OCI-M2 (cell line): Measurements from ENCODE around the gene DDR1.
"Not testable (repeated sequence)": the region's sequence is repeated elsewhere in the genome, so short reads cannot be mapped to it uniquely, and the experiment has no call there.

Source experiments
- DNase-seq: peaks from one replicate; lab custom pipeline; 2025; ENCODE audit not compliant: unreplicated experiment; lab: John Stamatoyannopoulos, UW

DDR1 gene

GRCh38 chr6:30893001-30893591 is 8.8 kb downstream of the DDR1 start:
- DNase-seq: no peak

GRCh38 chr6:30893666-30894065 is 9.3 kb downstream of the DDR1 start:
- no peak for DNase-seq

DNA sequence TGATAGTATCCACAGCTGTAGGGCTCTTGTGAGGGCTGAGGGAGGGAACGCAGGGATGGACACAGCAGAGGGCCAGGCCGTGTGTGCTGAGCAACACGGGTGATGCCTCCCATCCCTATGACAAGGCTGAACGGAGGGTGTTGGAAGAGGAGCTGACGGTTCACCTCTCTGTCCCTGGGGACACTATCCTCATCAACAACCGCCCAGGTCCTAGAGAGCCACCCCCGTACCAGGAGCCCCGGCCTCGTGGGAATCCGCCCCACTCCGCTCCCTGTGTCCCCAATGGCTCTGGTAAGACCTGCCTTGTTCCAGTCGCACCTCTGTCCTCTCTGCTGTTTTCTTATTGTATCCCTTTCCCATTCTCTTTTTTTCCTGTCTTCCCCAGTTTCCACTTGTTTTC is 10.1 kb downstream of the DDR1 start:
- no peak for DNase-seq

GRCh38 chr6:30894935-30895334 is 10.6 kb downstream of the DDR1 start:
- DNase-seq: no peak

GRCh38 chr6:30895343-30895742 is 11.0 kb downstream of the DDR1 start:
- no peak for DNase-seq

- no peak for DNase-seq
These were observed 12.2 kb downstream of the DDR1 start for GRCh38 chr6:30896541-30896940.

GRCh38 chr6:30897882-30898281 is 13.6 kb downstream of the DDR1 start:
- DNase-seq: no peak

DNA sequence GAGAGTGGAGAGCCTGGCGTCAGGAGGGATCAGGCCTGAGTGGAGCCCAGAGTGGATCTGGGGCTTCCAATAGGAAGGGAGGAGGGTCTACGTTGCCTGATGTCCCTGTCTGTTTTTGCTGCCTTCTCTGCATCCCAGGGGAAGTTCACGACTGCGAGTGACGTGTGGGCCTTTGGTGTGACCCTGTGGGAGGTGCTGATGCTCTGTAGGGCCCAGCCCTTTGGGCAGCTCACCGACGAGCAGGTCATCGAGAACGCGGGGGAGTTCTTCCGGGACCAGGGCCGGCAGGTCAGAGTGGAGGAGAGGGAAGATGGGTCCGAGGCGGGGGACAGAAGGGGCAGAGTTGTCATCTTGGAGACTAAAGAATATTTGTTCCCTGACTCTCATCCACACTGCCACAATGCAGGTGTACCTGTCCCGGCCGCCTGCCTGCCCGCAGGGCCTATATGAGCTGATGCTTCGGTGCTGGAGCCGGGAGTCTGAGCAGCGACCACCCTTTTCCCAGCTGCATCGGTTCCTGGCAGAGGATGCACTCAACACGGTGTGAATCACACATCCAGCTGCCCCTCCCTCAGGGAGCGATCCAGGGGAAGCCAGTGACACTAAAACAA is 14.5 kb downstream of the DDR1 start:
- DNase-seq: no peak

DNA sequence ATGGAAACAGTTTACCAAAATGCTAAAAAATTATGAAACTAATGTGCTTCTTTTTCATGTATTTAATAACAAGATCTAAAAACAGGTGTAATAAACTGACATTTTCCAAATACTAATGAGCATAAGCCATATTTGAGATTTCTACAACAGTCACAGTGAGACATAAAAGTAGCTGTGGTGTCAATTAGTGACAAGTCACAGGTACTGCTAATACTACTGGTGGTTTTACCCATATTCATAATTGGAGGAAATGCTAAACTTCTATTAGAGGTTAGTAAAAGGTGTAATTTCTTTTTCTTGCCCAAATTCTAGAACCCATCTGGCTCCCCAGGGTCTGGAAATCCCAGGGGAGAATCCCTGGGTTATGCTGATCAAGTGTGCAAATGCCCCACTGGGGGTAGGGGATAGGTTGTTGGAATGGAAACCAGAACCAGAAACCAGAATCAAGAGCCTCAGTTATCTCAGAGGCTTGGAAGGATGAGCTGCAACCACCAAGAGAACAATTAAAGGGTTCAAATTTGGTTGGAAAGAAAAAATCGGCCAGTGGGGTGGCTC is 16.6 kb downstream of the DDR1 start:
- no peak for DNase-seq

DNA sequence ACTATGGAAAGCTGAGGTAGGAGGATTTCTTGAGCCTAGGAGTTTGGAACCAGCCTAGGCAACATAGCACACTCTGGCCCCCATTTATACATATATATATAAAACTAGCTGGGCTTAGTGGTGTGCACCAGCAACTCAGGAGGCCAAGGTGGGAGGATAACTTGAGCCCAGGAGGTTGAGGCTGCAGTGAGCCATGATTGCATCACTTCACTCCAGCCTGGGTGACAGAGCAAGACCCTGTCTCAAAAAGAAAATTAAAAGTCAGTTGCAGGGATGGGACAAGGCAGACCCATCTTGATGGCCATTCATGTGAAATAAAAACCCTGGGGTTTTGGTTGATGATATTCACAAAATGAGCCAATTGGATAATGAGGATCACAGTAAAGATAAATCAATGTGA is 17.1 kb downstream of the DDR1 start:
- DNase-seq: no peak

GRCh38 chr6:30902196-30902595 is 17.9 kb downstream of the DDR1 start:
- DNase-seq: not testable (repeated sequence)

- DNase-seq: no peak
These were observed 18.4 kb downstream of the DDR1 start for GRCh38 chr6:30902709-30903108.

GRCh38 chr6:30903236-30903635 is 18.9 kb downstream of the DDR1 start:
- DNase-seq: no peak

DNA sequence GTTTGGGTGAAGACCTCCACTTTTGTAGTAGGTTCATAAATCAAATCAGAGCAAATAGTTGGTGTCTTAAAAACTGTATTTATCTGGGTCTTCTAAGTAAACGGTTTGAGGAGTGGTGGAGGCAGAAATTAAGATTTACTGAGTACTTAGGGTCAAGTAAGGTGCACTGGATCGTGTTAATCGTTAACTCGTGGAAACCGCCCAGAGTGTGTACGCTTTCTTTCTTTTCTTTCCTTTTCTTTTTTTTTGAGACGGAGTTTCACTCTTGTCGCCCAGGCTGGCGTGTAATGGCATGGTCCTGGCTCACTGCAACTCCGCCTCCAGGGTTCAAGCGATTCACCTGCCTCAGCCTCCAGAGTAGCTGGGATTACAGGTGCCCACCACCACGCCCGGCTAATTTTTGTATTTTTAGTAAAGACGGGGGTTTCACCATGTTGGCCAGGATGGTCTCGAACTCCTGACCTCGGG is 23.0 kb downstream of the DDR1 start:
- not testable (repeated sequence) for DNase-seq

DNA sequence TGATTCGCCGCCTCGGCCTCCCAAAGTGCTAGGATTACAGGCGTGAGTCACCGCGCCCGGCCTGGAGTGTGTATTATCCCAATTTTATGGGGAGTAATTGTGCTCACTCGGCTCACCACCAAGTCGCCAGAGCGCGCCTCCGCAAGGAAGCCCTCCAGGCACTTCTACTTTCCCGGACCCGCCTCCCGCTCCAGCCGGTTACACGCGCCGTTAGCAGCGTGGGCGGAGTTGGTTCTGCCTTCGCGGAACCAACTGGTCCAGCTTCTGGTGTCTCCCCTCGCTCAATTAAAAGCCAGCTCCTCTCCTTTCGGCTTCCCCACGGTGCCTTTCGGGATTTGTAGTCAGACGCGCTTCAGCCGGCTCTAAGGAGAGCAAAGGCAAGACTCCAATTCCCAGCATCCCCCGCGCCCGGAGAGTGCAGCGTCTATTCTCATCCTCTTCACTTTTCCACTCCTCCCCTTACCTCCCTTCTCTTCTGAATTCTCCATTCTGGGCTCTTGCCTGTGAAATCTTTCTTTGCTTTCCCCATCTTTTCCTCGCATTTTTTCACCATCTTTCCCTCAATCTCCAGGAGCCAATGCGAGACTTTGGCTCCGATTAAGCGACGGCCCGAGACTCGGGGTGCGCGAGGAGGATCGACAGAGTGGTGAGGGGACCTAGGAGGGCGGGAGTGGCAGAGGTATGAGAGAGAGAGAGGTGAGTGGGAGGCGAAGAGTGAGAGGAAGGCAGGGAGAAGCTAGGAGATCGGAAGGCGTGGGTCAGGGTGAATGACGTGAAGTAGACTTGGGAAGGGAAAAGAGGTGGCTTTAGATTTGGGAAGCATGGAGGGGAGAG is 23.7 kb downstream of the DDR1 start, which contains the start of gene GTF2H4:
Gene GTF2H4 (plus strand): TSS at position 450 of the 834 bp plus-strand sequence.
- peak; percentile 95 for DNase-seq

DNA sequence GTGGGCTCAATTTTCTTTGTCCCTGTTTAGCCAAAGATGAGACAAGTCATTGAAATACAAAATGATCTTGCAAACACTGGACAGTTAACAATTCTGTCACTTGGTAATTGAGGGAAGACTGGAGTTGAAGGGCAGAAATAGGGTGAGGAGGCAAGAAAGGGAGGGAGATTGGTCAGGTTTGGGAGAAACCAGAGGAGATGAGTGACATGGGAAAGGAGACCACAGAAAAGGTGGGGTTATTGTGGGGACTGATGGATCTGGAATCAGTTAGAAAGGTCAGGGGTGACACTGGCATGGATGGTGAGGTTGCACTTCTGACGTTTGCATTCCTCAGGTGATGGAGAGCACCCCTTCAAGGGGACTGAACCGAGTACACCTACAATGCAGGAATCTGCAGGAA is 24.4 kb downstream of the DDR1 start:
- no peak for DNase-seq

- not testable (repeated sequence) for DNase-seq
These were observed 26.2 kb downstream of the DDR1 start for GRCh38 chr6:30910473-30910872.

GRCh38 chr6:30912746-30913520 is 28.6 kb downstream of the DDR1 start:
- DNase-seq: no peak

DNA sequence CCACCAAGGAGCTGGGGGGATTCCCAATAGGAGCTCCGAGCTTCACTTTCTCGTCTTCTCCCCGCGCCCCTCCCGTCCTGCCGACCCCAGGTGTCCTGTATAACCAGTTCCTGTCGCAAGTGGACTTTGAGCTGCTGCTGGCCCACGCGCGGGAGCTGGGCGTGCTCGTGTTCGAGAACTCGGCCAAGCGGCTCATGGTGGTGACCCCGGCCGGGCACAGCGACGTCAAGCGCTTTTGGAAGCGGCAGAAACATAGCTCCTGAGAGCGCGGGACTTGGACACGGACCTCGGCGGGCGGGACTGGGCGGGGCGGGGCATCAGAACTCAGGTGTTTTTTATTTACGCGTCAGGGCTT is 29.4 kb downstream of the DDR1 start:
- DNase-seq: no peak

- DNase-seq: peak; percentile 51
These were observed 29.9 kb downstream of the DDR1 start, which contains the start of gene VARS2 for GRCh38 chr6:30914076-30914853. VARS2 (plus strand) TSS chr6:30914238; CDS start chr6:30914837, 599 bp downstream.
